ENCODE measurements around the gene ELOA2. TPM values are rescaled to one million over a fixed set of nuclear protein-coding genes. Genes with fewer than 3 reads are reported as not detected.

Gene ELOA2
- total RNA-seq, 1 experiment from 2014 or later: not detected

DNA sequence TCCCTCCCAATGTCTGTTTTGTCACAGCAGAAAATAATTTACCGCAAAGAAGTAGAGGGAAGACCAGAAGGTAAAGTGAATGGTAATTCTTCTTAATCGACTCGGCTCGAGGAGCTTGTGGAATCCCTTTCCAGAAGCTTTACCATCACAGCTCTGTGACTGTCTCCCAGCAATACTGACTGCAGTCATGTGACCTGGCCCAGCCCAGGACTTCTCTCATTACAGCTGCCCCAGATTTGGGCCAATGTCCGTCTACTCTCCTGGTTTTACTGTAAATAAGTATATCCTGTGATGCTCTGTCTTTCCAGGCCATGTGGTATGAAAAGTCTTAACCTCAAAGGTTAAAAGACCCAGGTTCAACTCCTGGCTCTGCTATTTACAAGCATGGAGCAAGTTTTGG, 18.9 kb upstream of the ELOA2 start:
- TF ChIP-seq ELF1 (IDR thresholded peaks at IDR 0.05; ENCODE audit: borderline replicate concordance, low read depth): no peak
- no peak for TF ChIP-seq SP1 (IDR thresholded peaks at IDR 0.05; ENCODE audit: low read depth)
- no peak for TF ChIP-seq CBX3 (IDR thresholded peaks at IDR 0.05; ENCODE audit: low read depth)
- no peak for TF ChIP-seq CEBPB (IDR thresholded peaks at IDR 0.05; ENCODE audit: low read depth)
- TF ChIP-seq, protein P1, sequence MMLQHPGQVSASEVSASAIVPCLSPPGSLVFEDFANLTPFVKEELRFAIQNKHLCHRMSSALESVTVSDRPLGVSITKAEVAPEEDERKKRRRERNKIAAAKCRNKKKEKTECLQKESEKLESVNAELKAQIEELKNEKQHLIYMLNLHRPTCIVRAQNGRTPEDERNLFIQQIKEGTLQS (IDR thresholded peaks at IDR 0.05): no peak
- no peak overlapping the region for H3K4me3 ChIP-seq (replicated peaks in 1 of 2; ENCODE audit: low read depth in 1 of 2, low read length in 2 of 2)
- CTCF ChIA-PET: interaction anchor here (1.1 to 1.3 kb wide), 2 partner anchors 150 to 344 kb away, joined by 3 read pairs; no protein-coding TSS in a partner anchor
- no TSS peak for BruUV-seq (replicated peaks)
- H3K9me3 ChIP-seq (ENCODE audit: control insufficient read depth in 1 of 2, insufficient read depth in 1 of 2, low read depth in 1 of 2, low read length in 2 of 2): no peaks in the 10 kb centered on the region
- H3K4me1 ChIP-seq (ENCODE audit: control insufficient read depth in 1 of 2, insufficient read depth in 2 of 2, low read length in 2 of 2): no peaks in the 10 kb centered on the region
- no peaks in the 10 kb centered on the region for H4K20me1 ChIP-seq (ENCODE audit: insufficient read depth)
- DNase-seq (ENCODE audit: low read depth, low spot score): no peak
- H3K27me3 ChIP-seq (ENCODE audit: insufficient read depth, low read length): peaks cover 27% of the 10 kb centered on the region; the same call in 1 of the 2 replicates
- RAD21 ChIA-PET (ENCODE audit: low non-redundant PET in 1 of 2, low total read pairs in 2 of 2, uncharacterized antibody in 2 of 2, unreplicated experiment in 2 of 2): no interaction called here
- no peak overlapping the region for H2AFZ ChIP-seq (ENCODE audit: low read depth, low read length, poor library complexity, severe bottlenecking)
- H3K27ac ChIP-seq (ENCODE audit: low read depth, low read length): no peak overlapping the region
- no peaks in the 10 kb centered on the region for H3K36me3 ChIP-seq (ENCODE audit: control insufficient read depth in 1 of 2, insufficient read depth in 2 of 2, low read length in 2 of 2)
- POLR2A ChIA-PET: no interaction called here
- no peak for ATAC-seq
- H3K4me2 ChIP-seq (ENCODE audit: low read length): no peak overlapping the region
- no peaks in the 10 kb centered on the region for H3K79me2 ChIP-seq (ENCODE audit: insufficient read depth, low read length)
- intact Hi-C loops (cut with micrococcal nuclease): loop anchor here (5.0 kb wide), 1 partner anchor 228 kb away; no protein-coding TSS in a partner anchor
- H3K9ac ChIP-seq (ENCODE audit: low read length): no peak overlapping the region
- H3K9me2 ChIP-seq (ENCODE audit: insufficient read depth): no peaks in the 10 kb centered on the region

DNA sequence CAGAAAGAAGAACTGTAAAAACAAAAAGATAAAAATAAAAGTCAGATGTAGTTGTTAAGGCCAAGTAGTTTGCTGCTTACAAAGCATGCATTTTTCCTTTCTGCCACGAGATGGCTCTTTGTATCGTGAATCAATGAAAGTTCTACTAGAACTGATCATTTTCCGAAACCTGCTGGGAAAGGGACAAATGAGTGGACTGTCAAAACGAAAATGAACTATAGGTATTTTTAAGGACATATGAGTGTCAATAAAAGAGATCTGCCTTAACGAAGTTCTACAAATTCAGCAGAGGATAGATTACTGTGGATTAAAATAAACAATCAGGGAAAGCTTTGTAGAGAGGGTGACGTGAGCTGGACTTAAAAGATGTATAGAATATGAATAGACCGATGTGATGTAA, 15.0 kb upstream of the ELOA2 start:
- DNase-seq (ENCODE audit: low read depth, low spot score) (peak; percentile 54), ATAC-seq (peak; percentile 71)
- H4K20me1 ChIP-seq (ENCODE audit: insufficient read depth): no peaks in the 10 kb centered on the region
- intact Hi-C loops (cut with micrococcal nuclease): loop anchor here (1.0 to 5.0 kb wide), 3 partner anchors 155 to 698 kb away; no protein-coding TSS in a partner anchor
- H3K79me2 ChIP-seq (ENCODE audit: insufficient read depth, low read length): no peaks in the 10 kb centered on the region
- no peak overlapping the region for H3K4me3 ChIP-seq (replicated peaks in 1 of 2; ENCODE audit: low read depth in 1 of 2, low read length in 2 of 2)
- H3K9ac ChIP-seq (ENCODE audit: low read length): no peak overlapping the region
- no peaks in the 10 kb centered on the region for H3K4me1 ChIP-seq (ENCODE audit: control insufficient read depth in 1 of 2, insufficient read depth in 2 of 2, low read length in 2 of 2)
- H3K9me2 ChIP-seq (ENCODE audit: insufficient read depth): no peaks in the 10 kb centered on the region
- ChIA-PET CTCF (interaction anchor here (0.6 to 6.8 kb wide), 4 partner anchors 8 to 165 kb away, joined by 3 to 48 read pairs (median 6); no protein-coding TSS in a partner anchor), RAD21 (ENCODE audit: low non-redundant PET in 1 of 2, low total read pairs in 2 of 2, uncharacterized antibody in 2 of 2, unreplicated experiment in 2 of 2) (interaction anchor here in 1 of 2 experiments (1.5 kb wide), 1 partner anchor 154 kb away, joined by 6 read pairs; no protein-coding TSS in a partner anchor), POLR2A (no interaction called here)
- H2AFZ ChIP-seq (ENCODE audit: low read depth, low read length, poor library complexity, severe bottlenecking): no peak overlapping the region
- H3K27ac ChIP-seq (ENCODE audit: low read depth, low read length): no peak overlapping the region
- H3K27me3 ChIP-seq (ENCODE audit: insufficient read depth, low read length): peaks cover 56% of the 10 kb centered on the region; the same call in 1 of the 2 replicates
- no peak overlapping the region for H3K4me2 ChIP-seq (ENCODE audit: low read length)
- no peaks in the 10 kb centered on the region for H3K9me3 ChIP-seq (ENCODE audit: control insufficient read depth in 1 of 2, insufficient read depth in 1 of 2, low read depth in 1 of 2, low read length in 2 of 2)
- H3K36me3 ChIP-seq (ENCODE audit: control insufficient read depth in 1 of 2, insufficient read depth in 2 of 2, low read length in 2 of 2): no peaks in the 10 kb centered on the region
- BruUV-seq (replicated peaks): no TSS peak
- TF ChIP-seq FOSL1 (IDR thresholded peaks at IDR 0.05; ENCODE audit: low read depth) (no peak), EZH2phosphoT487 (IDR thresholded peaks at IDR 0.05; ENCODE audit: borderline replicate concordance) (no peak), POLR2A (IDR thresholded peaks at IDR 0.05; ENCODE audit: borderline replicate concordance, extremely low read depth, insufficient read depth, insufficient read length) (no peak), YY1 (IDR thresholded peaks at IDR 0.05; ENCODE audit: extremely low read depth, insufficient replicate concordance, low read depth, low read length) (no peak), SP1 (IDR thresholded peaks at IDR 0.05; ENCODE audit: low read depth) (no peak), SIN3A (IDR thresholded peaks at IDR 0.05; ENCODE audit: low read depth) (no peak), SRF (IDR thresholded peaks at IDR 0.05; ENCODE audit: low read depth) (no peak), CBX3 (IDR thresholded peaks at IDR 0.05; ENCODE audit: low read depth) (no peak), TCF7L2 (IDR thresholded peaks at IDR 0.05; ENCODE audit: borderline replicate concordance, extremely low read depth, insufficient read depth, insufficient read length) (no peak)
- TF ChIP-seq, protein P1 (IDR thresholded peaks at IDR 0.05): no peak
- TF ChIP-seq, protein P2, sequence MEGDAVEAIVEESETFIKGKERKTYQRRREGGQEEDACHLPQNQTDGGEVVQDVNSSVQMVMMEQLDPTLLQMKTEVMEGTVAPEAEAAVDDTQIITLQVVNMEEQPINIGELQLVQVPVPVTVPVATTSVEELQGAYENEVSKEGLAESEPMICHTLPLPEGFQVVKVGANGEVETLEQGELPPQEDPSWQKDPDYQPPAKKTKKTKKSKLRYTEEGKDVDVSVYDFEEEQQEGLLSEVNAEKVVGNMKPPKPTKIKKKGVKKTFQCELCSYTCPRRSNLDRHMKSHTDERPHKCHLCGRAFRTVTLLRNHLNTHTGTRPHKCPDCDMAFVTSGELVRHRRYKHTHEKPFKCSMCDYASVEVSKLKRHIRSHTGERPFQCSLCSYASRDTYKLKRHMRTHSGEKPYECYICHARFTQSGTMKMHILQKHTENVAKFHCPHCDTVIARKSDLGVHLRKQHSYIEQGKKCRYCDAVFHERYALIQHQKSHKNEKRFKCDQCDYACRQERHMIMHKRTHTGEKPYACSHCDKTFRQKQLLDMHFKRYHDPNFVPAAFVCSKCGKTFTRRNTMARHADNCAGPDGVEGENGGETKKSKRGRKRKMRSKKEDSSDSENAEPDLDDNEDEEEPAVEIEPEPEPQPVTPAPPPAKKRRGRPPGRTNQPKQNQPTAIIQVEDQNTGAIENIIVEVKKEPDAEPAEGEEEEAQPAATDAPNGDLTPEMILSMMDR (IDR thresholded peaks at IDR 0.05 in 2 of 3, conservative IDR thresholded peaks at IDR 0.05 in 1 of 3; ENCODE audit: borderline replicate concordance in 1 of 3, insufficient read depth in 1 of 3, low read depth in 2 of 3, low read length in 2 of 3): peak; percentile 55 to 80 (median 63); a peak in 5 of 6 replicates
- TF ChIP-seq, protein P3, sequence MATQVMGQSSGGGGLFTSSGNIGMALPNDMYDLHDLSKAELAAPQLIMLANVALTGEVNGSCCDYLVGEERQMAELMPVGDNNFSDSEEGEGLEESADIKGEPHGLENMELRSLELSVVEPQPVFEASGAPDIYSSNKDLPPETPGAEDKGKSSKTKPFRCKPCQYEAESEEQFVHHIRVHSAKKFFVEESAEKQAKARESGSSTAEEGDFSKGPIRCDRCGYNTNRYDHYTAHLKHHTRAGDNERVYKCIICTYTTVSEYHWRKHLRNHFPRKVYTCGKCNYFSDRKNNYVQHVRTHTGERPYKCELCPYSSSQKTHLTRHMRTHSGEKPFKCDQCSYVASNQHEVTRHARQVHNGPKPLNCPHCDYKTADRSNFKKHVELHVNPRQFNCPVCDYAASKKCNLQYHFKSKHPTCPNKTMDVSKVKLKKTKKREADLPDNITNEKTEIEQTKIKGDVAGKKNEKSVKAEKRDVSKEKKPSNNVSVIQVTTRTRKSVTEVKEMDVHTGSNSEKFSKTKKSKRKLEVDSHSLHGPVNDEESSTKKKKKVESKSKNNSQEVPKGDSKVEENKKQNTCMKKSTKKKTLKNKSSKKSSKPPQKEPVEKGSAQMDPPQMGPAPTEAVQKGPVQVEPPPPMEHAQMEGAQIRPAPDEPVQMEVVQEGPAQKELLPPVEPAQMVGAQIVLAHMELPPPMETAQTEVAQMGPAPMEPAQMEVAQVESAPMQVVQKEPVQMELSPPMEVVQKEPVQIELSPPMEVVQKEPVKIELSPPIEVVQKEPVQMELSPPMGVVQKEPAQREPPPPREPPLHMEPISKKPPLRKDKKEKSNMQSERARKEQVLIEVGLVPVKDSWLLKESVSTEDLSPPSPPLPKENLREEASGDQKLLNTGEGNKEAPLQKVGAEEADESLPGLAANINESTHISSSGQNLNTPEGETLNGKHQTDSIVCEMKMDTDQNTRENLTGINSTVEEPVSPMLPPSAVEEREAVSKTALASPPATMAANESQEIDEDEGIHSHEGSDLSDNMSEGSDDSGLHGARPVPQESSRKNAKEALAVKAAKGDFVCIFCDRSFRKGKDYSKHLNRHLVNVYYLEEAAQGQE (IDR thresholded peaks at IDR 0.05; ENCODE audit: low read depth): no peak
